HG03108 (cell line): ENCODE measurements around the gene PHF24.

Source experiments
- ATAC-seq: cut with Tn5 transposase; IDR thresholded peaks from one replicate; pipeline ENCODE4 v1.9.1; 2021; ENCODE audit warnings: moderate library complexity; ENCODE audit not compliant: unreplicated experiment

Gene PHF24

DNA sequence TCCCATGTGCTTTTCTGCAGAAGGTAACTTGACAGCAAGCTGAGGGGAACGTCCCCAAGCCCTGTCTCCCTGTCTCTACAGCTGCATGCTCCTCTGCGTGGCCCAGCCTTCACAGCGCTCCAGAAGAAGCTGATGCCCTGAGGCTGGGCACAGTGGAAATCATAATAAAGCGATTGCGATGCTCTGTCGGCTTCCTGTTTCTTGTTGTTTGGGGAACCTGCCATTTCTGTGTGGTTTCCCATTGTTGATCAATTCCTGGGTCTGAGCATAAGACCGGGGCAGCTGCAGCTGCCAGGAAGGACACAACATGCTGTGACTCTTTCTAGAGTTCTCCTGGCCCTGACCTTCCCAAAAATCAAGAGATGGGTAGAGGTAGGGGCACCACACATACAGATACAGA, 24.3 kb downstream of the PHF24 start:
- ATAC-seq = no peak

DNA sequence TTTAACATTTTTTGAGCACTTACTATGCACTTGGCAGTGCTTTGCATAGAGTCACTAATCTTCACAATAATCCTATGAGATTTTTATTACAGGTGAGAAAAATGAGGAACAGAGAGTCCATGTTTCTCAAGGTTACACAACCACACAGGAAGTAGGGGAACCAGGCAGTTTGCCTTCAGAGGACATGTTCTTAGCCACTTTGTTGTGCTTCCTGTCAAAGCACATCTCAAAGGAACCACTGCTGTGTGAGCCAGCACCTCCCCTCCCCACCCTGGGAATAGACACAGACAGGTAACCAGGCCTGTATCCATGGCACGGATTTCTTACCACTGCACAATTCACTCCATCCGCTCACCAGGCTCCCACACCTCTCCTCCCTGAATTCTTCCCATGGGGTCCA, 25.1 kb downstream of the PHF24 start:
- ATAC-seq = peak; percentile 43

DNA sequence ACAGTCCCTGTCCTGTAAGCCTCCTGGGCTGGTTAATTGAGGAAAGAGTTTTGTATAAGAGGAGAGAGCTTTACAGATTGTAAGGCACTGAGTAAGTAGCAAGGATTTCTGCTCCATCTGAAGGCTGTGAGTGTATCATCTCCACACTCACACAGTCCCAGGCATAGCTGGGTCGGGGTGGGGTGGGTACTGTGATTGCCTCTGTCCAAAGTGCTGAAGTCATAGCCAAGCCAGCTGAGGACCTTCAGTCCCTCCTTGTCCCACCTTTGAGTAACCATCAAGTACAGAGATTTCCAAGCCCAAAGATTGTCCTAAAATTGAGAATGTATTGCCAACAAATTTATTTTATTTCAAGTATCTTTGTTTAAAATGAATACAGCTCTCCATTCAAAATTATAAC, 26.0 kb downstream of the PHF24 start:
- no peak for ATAC-seq

DNA sequence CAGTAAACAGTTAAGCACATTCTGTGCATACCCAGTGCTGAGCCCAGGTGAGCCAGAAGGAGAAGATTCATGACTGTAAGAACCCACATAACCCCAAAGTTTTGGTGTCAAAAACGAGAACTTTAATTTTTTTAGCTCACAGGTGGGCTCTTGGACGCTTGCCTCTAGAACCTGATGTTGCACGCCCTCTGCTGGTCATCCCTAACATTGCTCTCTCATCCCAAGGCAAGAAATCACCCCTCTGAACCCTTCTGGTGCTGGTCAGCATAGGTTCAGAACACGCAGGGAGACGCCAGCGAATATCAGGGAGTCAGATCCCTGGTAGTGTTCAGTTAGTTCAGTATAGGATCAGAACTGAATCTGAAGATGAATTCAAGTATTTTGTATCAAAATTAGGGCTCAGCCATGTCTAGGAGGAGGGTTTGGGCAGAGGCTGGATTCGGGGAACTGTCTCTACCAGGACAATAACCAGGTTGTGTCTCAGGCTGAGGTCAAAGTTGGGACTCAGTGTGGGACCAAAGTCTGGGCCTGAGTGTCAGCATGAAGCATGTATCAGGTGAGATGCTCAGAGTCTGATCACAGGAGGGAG, 27.3 kb downstream of the PHF24 start:
- no peak for ATAC-seq

DNA sequence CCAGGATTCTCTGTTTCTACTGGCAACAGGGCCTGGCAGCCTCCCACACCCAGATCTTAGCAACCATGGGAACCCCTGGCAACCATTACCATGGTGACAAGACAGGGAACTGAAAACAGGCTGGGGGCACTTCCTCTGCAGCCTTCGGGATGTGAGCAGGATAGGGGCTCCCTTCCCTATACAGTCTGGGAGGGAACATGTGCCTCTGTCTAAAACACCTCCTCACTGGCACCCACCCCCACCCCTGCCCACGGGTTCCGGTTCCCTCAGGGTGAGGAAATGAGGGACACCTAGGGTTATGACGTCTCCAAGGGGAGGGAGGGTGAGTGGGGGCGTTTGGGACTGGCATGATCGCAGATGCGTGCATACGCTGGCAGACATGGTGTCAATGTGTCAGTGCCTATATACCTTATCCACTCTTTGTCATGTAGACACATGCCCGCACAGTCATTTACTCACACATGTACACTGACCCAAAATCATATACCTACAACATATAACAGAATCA, 28.5 kb downstream of the PHF24 start:
- ATAC-seq = no peak

DNA sequence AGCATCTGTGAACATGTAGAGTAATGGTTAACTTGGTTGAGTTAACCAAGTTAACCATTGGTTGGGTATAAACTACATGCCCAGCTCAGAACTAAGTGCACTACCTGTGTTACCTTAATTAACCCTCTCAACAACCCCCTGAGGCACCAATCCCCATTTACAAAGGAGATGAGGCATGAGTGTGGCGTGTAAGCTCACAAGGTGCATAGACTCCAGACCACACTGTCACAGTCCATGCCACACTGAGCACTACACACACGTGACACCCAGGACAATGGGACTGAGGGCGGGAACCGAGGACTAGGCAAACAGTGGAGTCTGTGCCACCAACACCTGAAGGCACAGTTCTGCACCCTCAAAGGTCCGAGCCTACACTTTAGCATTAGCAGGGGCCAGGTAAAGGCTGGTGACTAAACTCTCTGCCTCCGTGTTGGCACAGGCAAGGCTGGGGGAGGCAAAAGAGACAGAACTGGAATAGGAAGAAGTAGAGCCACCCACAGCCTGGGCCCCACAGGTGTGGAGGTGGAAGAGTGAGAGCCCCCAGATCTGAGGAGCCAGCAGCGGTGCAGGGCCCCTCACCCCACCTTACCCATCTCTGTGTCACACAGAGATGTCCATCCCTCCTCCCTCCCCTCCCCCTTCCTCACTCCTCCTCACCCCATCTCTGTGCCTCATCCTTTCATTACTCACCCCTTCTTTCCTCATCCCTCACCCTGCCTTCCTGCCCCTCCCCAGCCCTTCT, 29.2 kb downstream of the PHF24 start:
- no peak for ATAC-seq

DNA sequence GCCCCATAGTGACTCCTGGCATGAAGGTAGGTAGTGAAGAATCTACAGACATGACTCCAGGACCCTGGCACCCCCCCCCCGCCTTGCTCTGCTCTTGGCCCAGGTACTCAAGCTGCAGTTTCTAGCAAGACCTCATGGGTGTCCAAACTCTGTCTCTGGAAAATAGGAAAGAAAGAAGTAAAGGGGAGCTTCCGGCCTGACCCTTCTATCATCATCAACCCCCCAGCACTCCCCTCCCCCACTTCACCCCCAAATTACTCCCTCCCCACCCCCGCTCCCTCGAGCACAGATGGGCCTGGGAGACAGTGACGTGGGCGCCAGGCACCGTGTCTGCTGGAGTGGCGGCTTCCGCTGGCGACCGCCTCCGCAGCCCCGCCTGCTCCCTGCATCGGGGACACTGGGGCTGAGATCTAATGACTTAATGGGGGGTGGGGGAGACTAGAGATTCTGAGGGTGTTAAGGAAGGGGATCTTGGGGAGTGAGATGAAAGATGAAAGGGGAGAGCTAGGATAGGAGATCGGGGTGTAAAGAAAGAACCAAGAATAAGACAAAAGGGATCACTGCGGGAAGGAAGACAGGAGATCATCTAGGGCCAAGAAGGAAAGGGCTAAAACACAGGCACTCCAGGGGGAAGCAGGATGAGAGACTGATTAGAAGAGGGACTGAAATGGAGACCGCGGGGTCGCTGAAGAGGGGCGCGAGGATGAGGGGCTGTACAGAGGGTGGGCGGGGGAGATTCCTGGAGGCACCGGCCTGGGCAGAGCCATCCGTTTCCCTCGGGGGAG, 30.3 kb downstream of the PHF24 start:
- no peak for ATAC-seq

DNA sequence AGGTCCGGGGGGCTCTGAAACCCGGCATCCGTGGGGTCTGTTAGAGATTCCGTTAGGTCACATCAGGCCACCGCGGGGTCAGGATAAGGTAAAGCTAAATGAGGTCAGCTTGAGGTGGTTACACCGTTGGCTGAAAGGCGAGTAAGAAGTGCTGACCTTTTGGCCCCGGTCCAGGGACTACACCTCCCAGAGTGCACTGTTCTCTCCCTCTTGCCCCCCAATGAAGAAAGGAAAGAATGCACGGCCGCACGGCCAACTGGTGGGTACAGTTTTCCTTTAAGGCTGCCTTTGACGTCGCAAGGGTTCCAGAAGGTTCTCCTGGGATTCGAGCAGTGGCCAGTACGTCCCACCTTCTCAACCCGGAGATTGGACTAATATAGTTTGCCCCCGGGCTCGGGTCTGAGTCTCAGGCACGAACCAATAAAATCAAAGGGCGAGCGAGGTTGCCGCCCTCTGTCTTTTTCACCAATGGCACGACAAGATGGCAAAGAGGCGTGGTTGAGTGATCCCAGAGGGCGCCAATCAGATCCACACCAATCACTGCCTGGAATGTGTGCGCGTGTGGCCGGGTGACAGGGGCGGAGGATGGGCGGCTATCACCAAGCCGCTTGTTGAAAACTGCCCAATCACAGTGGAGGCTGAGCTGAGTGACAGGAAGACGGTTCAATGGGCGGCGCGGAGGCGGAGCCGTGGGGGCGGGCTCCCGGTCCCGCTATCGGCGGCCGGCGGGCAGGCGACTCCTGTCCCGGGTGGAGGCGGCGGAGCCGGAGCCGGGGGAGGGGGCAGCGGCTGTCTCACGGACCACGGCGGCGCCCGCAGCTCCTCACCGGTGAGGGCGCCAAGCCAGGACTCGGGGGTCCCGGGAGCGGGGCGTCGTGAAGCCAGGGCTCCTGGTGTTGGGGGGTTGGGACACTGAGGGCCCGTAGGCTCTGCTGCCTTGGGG, 31.2 kb downstream of the PHF24 start, which contains the start of gene DNAJB5:
TSS of gene DNAJB5 (plus strand) at position 743 of the 943 bp plus-strand sequence. CDS start 886 bp downstream, outside the sequence.
- ATAC-seq = peak; percentile 88

DNA sequence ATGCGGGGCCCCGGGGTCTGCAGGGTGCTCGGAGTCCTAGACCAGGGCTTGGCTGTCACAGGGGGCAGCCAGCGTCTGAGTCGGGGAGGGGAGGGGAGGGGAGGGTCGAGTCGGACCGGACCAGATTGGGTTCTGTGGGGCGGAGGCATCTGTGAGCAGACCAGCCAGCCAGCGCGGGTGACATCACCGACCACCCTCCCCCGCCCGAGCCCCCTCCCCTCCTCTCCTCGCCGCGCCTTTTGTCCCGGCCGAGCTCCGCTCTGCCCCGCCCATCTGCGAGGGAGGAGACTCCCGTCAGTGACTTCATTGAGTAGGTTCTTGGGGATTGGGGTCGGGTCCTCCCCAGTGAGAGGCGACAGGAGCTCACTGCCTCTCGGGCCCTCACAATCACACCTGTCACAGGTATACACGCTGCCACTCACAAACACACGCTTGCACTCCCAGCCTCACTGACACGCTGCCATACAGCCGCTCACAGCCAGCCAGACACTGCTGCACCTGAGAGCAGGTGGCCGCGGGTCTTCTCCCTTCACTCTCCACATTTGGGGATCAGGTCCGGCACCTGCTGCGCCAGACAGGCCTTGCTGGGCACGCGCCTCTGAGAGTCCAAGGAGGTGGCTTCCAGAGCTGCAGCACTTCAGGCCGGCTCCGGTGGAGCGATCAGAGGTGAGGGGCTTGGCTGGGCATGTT, 32.0 kb downstream of the PHF24 start:
- no peak for ATAC-seq

DNA sequence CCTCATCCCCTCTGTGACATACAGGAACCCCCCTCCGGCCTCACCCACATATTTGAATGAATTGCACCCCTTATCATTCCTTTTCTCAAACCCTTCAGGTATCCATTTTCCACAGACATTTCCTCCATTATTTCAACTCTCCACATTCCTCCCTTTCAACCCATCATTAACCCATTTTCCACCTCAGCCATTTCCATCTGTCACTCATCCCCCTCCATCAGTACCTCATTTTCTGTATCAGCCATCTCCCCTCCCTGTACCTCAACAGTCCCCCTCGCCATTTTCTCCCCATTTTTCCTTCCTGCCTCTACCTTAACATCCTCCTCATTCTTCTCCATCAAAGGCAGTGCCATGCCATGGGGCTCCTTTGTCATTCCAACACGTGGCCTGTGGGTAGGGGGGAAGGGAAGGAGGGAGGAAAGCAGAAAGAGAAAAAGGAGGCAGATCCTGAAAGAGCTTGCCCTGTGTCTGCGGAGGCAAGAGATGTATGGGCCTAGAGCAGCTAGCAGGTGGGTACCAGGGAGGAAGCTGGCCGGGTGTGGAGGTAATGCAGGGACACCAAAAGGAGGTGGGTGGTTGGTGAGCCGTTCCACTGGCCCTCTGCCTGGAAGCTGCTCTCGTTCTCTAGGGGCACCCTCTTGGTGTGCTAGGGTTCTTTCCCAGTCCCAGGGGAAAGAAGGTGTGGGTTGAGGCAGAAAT, 33.0 kb downstream of the PHF24 start:
- no peak for ATAC-seq

DNA sequence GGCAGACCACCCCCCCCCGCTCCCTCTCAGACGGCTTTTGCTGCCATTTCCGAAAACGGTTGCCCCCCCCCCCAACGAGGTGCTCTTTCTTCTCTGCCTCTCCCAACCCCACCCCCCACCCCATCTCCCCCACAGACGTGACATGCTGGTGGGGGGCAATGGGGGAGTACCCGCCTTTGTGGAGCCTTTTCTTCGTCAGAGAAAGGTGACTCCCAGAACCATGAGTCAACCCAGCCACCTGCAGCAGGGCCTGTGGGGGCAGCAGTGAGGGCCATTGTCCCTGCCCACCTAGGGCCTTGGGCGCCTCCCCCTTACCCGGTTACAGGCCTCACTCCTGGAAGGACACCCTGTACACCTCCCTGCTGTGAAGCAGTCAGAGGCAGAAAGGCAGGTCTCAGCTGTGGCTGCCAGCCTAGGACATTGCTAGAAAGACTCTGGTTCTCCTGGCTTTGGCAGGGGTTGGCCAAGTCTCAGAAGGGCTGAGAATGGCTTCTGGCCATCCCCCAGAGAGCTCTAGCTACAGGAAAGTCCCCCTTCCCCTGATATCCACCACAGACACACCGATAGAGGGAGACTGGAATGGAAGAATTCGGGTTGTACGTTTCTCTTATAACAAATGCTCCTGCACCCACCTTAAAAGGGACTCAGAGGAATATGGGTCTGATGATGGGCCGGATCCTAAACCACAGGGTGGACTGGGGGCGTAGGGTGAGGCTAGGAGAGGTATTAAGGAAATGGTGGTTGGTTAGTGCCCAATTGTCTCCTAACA, 33.7 kb downstream of the PHF24 start:
- no peak for ATAC-seq

DNA sequence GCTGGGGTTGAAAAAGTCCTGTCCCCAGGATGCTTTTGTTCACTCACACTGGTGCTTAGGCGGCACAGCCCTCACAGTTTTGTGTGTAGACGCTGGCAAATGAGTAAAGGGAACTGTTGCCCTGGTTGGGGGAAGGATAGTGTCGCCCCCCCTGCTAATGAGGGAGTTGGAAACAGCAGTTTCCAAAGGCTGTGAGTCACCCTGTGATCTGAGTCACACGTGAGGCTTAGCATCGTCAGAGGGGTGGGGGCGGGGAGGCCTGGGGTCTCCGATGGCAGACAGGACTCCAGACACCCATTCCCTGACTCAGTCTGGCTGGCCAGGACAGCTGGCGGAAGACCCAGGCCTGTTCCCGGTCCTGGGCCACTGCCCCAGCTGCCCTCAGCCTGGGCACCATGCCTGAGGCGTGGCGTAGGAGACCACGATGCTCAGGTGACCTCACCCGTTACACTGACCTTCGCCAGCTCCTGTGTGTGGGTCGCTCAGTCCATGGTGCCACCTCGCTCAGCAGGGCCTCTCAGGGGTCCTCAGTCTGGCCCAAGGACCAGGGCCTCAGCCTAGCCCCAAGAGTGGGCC, 34.4 kb downstream of the PHF24 start:
- ATAC-seq = no peak

DNA sequence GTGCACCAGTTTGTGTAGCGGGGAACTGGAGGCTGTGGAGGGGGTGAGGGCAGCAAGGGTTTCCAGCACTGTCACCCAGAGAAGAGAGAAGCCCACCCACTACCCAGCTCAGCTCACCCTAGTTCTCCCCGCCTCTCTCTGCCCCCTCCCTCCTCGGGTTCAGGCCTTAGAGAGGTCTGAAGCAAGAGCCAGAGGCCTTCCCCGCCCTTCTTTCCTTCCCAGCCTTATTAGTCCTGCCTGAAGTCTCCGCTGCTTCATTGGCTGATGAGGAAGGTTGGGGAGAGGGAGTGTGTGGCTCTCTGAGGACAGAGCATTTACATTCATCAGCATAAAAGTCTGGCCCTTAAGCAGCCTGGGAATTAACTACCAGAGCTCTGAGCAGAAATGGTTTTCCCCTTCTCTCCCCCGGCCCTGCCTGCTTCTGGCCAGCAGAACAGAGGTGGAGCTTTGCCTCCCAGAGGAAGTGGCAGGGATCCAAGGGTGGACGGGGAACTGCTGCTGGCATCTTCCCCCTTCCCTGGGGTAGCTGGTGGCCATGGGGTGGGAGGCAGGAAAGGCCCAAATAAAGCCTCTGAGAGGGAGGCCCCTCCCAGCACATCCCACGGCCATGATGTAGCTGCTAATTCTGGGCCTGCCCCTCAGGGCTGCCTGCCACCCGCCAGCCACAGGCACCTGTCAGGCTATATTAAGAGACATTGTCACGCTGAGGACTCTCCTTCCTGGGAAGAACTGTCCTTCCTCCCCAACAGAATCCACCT, 35.6 kb downstream of the PHF24 start:
- ATAC-seq = no peak

DNA sequence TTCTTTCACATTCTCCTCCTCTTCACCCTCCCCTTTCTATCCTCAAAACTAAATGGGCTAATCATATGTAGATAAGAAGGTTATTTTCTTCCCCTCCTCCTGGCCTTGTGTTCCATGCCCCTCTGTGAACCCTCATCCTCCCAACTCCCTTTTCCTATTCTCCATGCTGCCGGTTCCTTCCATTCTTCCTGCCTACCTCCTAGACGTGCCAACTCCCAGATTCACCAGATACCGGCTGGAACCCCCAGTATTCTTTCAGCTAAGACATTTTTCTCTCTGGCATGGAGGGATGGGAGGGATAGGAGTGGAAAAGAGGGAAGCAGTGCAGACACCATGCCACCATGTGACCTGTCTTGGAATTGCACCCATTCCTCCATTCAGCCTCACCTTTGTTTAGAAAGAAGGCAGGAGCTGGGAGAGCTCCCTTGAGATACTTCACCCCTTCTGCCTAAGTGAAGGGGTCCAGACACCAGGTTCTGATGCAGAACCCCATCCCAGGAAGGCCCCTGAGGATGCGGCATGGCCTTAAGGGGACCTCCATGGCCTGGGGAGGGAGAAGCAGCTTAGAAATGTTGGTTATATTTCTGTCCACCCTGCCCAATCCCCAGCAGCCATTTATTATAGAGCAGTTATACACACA, 36.3 kb downstream of the PHF24 start:
- no peak for ATAC-seq

DNA sequence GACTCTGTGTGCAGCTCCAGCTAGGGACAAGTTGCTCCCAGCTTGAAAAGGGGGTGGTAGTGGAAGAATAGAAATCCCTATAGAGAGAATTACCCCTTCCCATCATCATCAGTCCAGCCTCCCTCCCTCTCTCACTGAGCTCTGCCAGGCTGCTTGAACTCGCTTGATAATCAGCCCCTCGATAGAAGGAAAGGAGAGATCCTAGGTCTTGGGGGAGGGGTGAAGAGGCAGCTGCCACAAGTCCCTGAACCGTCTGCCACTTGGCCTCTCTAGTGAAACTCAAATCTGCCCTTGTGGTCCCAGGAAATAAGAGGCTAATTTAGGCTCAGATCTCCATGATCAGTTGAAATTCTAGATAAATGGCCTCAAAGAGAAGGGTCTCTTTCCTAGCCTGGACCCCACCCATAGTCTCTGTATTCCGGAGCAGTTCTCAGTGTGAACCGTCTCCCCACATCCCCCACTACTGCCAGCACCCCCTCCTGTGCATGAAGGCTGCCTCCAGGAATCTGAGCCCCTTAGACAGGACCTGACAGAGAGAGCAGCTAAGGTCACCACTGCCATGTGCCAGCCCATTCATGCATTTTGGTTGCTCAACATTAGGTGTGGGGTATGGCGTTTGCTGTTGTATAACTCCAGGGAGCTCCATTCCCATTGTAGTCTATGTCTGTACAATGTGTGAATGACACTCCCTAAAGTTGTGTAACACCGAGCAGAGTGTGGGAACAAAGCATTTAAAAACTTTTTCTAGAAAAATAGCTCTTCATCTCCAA, 37.0 kb downstream of the PHF24 start:
- no peak for ATAC-seq

DNA sequence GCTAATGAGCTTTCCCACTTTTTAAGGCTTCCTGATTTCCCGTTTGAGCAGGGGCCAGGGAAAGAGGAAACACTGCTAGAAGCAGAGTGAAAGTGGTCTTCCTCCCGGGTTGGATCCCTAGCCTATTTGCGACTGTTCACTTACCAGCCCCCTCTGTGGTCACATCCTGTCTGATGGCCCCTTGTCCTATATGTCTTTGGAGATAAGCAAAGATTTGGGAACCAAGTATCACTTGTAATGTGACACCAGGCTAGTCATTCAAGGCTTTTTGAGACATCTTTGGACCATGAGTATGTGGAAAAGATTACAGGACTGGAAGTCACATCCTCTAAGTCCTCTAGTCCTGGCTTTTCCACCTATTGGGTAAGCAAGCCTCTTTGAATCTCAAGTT, 37.6 kb downstream of the PHF24 start:
- no peak for ATAC-seq
